Omental fat pad (tissue), 4 donors: ENCODE results near the gene RASL12. TPM values are rescaled to one million over a fixed set of nuclear protein-coding genes. Genes with fewer than 3 reads are reported as not detected.

ENCODE experiments used
- ATAC-seq: fragments of 150-250 bp; one replicate; pipeline ENCODE4 v1.9.1; 2016; ENCODE audit warnings: mild to moderate bottlenecking, moderate library complexity; ENCODE audit not compliant: low FRiP score
- DNase-seq: peaks from one replicate; pipeline ENCODE4 v3.0.0-alpha.2; 2019; ENCODE audit warnings: low spot score
- small RNA-seq: library from RNA; depleted of rRNA; stranded (forward); fragments of <200 nt; gene quantifications from one replicate; pipeline ENCODE3, GENCODE V24; 2016
- total RNA-seq, 4 donors: library from RNA; depleted of rRNA; stranded (reverse); fragments of >200 nt; gene quantifications; one replicate each; pipeline ENCODE4 v1.1.0, GENCODE V29; 2016
- TF ChIP-seq, protein P1 (sequence below), 3 donors: fragments of 450-650 bp; IDR thresholded peaks; one replicate each; pipeline ENCODE4 v1.5.1; 2016 to 2017; ENCODE audit warnings: antibody characterized with exemption in 3 of 3, mild to moderate bottlenecking in 3 of 3, moderate library complexity in 2 of 3

RASL12 gene
- total RNA-seq, 4 donors from 2014 or later, result 4.6 to 50.0 (median 7.6) TPM

DNA sequence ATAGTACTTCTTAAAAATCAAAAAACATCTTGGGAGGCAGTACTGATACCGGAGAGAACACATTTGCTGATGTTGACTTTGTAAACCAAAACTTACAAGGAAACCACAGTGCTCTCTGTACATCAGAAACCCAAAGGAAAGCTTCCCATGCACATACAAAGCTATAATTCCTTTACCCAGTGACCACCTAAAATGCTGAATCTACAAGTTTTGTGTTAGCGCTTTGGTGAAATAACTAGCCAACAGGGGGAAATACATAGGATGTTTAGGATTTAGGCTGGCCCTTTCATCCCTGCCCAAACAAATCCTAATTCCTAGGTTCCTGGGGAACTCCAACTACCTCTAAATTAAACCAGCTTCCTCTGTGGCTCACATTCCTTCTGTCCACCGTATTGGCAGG is 62.8 kb downstream of the RASL12 start:
- DNase-seq (no peak), ATAC-seq (no peak)
- TF ChIP-seq, protein P1, sequence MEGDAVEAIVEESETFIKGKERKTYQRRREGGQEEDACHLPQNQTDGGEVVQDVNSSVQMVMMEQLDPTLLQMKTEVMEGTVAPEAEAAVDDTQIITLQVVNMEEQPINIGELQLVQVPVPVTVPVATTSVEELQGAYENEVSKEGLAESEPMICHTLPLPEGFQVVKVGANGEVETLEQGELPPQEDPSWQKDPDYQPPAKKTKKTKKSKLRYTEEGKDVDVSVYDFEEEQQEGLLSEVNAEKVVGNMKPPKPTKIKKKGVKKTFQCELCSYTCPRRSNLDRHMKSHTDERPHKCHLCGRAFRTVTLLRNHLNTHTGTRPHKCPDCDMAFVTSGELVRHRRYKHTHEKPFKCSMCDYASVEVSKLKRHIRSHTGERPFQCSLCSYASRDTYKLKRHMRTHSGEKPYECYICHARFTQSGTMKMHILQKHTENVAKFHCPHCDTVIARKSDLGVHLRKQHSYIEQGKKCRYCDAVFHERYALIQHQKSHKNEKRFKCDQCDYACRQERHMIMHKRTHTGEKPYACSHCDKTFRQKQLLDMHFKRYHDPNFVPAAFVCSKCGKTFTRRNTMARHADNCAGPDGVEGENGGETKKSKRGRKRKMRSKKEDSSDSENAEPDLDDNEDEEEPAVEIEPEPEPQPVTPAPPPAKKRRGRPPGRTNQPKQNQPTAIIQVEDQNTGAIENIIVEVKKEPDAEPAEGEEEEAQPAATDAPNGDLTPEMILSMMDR (IDR thresholded peaks at IDR 0.05), result no peak

Small RNA genes lying within 50 kb of the gene (small RNA-seq; reads per million reads assigned to genes)
- gene AC013553.1, result not detected

Other genes starting within 250 kb of the RASL12 start
- 1 to 10 TPM in 2 of 4 donors, under 1 TPM in 1, not detected in 1; 0.63 to 1.4 (median 1.0) TPM for gene PIF1, start 242.3 kb downstream of the RASL12 start, total RNA-seq
- gene PLEKHO2, start 226.1 kb downstream of the RASL12 start, total RNA-seq, result 10 to 100 TPM; 53.0 to 86.6 (median 58.4) TPM
- 10 to 100 TPM in 1 of 4 donors, 1 to 10 TPM in 3; 5.9 to 18.5 (median 7.5) TPM for gene ANKDD1A, start 156.1 kb downstream of the RASL12 start, total RNA-seq
- 10 to 100 TPM; 72.9 to 93.9 (median 84.7) TPM for gene SPG21, start 78.1 kb downstream of the RASL12 start, total RNA-seq
- gene MTFMT, start 38.4 kb downstream of the RASL12 start, total RNA-seq, result 10 to 100 TPM; 16.8 to 25.2 (median 22.4) TPM
- not detected for gene SLC51B, start 22.6 kb downstream of the RASL12 start, total RNA-seq
- gene KBTBD13, start 8.8 kb upstream of the RASL12 start, total RNA-seq, result not detected
- gene UBAP1L, start 47.2 kb upstream of the RASL12 start, total RNA-seq, result 1 to 10 TPM; 2.9 to 5.6 (median 4.6) TPM
- 10 to 100 TPM; 14.8 to 20.3 (median 17.3) TPM for gene PDCD7, start 65.8 kb upstream of the RASL12 start, total RNA-seq
- 10 to 100 TPM; 30.2 to 58.8 (median 37.7) TPM for gene CLPX, start 117.4 kb upstream of the RASL12 start, total RNA-seq
- 100 to 1,000 TPM in 2 of 4 donors, 10 to 100 TPM in 2; 27.2 to 434 (median 75.3) TPM for gene CILP, start 143.5 kb upstream of the RASL12 start, total RNA-seq
- 10 to 100 TPM in 1 of 4 donors, 1 to 10 TPM in 3; 5.6 to 11.0 (median 7.5) TPM for gene PARP16, start 218.9 kb upstream of the RASL12 start, total RNA-seq
- not detected for gene RNU5A-1, start 228.1 kb upstream of the RASL12 start, total RNA-seq
- gene RNU5B-1, start 236.7 kb upstream of the RASL12 start, total RNA-seq, result not detected